ENCODE measurements around the gene SNX8. TPM values are rescaled to one million over a fixed set of nuclear protein-coding genes. Genes with fewer than 3 reads are reported as not detected.

Gene SNX8
- total and polyA plus RNA-seq, 2 donors (not counting 1 experiment from before 2014, with no cell fraction given) = 64.4 to 126 TPM

Other genes starting within 250 kb of the SNX8 start
- gene MAD1L1, start 81.5 kb downstream of the SNX8 start, total RNA-seq = 106 and 110 TPM in 2 replicates
- 55.5 and 86.7 TPM in 2 replicates for gene MAD1L1, start 81.5 kb downstream of the SNX8 start, polyA plus RNA-seq
- gene MRM2, start 72.2 kb downstream of the SNX8 start, total RNA-seq = 29.0 and 30.7 TPM in 2 replicates
- gene MRM2, start 72.2 kb downstream of the SNX8 start, polyA plus RNA-seq = 9.2 and 9.6 TPM in 2 replicates
- gene NUDT1, start 72.2 kb downstream of the SNX8 start, total RNA-seq = 20.3 and 22.9 TPM in 2 replicates
- gene NUDT1, start 72.2 kb downstream of the SNX8 start, polyA plus RNA-seq = 15.6 and 21.1 TPM in 2 replicates
- 146 and 152 TPM in 2 replicates for gene EIF3B, start 40.4 kb upstream of the SNX8 start, total RNA-seq
- gene EIF3B, start 40.4 kb upstream of the SNX8 start, polyA plus RNA-seq = 69.3 and 119 TPM in 2 replicates
- gene CHST12, start 89.2 kb upstream of the SNX8 start, total RNA-seq = 25.4 TPM in 2 replicates
- gene CHST12, start 89.2 kb upstream of the SNX8 start, polyA plus RNA-seq = 19.4 and 27.1 TPM in 2 replicates
- gene GRIFIN, start 162.0 kb upstream of the SNX8 start, total RNA-seq = not detected in 2 replicates
- not detected in 2 replicates for gene GRIFIN, start 162.0 kb upstream of the SNX8 start, polyA plus RNA-seq
- 208 and 221 TPM in 2 replicates for gene LFNG, start 205.3 kb upstream of the SNX8 start, total RNA-seq
- 56.1 and 73.3 TPM in 2 replicates for gene LFNG, start 205.3 kb upstream of the SNX8 start, polyA plus RNA-seq
- 36.8 and 40.7 TPM in 2 replicates for gene BRAT1, start 241.1 kb upstream of the SNX8 start, total RNA-seq
- gene BRAT1, start 241.1 kb upstream of the SNX8 start, polyA plus RNA-seq = 57.5 and 68.3 TPM in 2 replicates
- 9.5 and 11.5 TPM in 2 replicates for gene IQCE, start 244.5 kb upstream of the SNX8 start, total RNA-seq
- gene IQCE, start 244.5 kb upstream of the SNX8 start, polyA plus RNA-seq = 1.9 and 3.5 TPM in 2 replicates

Measured in B cell (primary cell).